H1 (cell line): ENCODE results near the gene FRMD3. TPM values are rescaled to one million over a fixed set of nuclear protein-coding genes. Genes with fewer than 3 reads are reported as not detected.

Experiments
- CTCF ChIA-PET: fragments of 300-600 bp; sonication (Branson Sonifier 250); formaldehyde crosslinking; loops from one replicate; lab custom pipeline; 2021; ENCODE audit not compliant: partially characterized antibody; lab: Charles Lee
- POLR2A ChIA-PET: fragments of 300-600 bp; sonication (Branson Sonifier 250); formaldehyde crosslinking; loops from one replicate; lab custom pipeline; 2021; ENCODE audit warnings: inconsistent platforms; ENCODE audit not compliant: partially characterized antibody; lab: Charles Lee
- DNase-seq, 2 experiments: peaks; one replicate each; pipeline versions ENCODE4 v3.0.0 to v3.0.0-alpha.2; 2010 to 2022; ENCODE audit warnings: low spot score in 2 of 2, low read depth in 1 of 2, mixed read lengths in 1 of 2
- FAIRE-seq: peaks from 2 replicates; lab custom pipeline; 2011; peaks lifted over from hg19 to GRCh38; lab: Jason Lieb, UNC
- H2AFZ ChIP-seq: 2 replicates; pipeline ENCODE4 v1.8.1; 2012; ENCODE audit warnings: low read length, inconsistent platforms
- H2AK5ac ChIP-seq: 2 replicates; pipeline ENCODE4 v1.6.1; 2013; ENCODE audit warnings: low read depth, low read length
- H2BK120ac ChIP-seq: replicated peaks from 2 replicates; pipeline ENCODE3; 2013; ENCODE audit warnings: low read depth, low read length, inconsistent platforms
- H2BK12ac ChIP-seq: 2 replicates; pipeline ENCODE4 v1.6.1; 2013; ENCODE audit warnings: low read depth, low read length
- H2BK15ac ChIP-seq: 2 replicates; pipeline ENCODE4 v1.6.1; 2013; ENCODE audit warnings: low read length
- H2BK20ac ChIP-seq: 2 replicates; pipeline ENCODE4 v1.6.1; 2013; ENCODE audit warnings: low read length
- H2BK5ac ChIP-seq: 2 replicates; pipeline ENCODE4 v1.6.1; 2013; ENCODE audit warnings: low read depth, low read length
- H3K14ac ChIP-seq: 2 replicates; pipeline ENCODE4 v1.6.1; 2013; ENCODE audit warnings: inconsistent platforms; ENCODE audit not compliant: insufficient read length
- H3K18ac ChIP-seq: 2 replicates; pipeline ENCODE4 v1.6.1; 2013; ENCODE audit warnings: low read length; ENCODE audit errors: extremely low read depth
- H3K23ac ChIP-seq: 2 replicates; pipeline ENCODE4 v1.6.1; 2013; ENCODE audit warnings: inconsistent platforms; ENCODE audit not compliant: insufficient read length
- H3K23me2 ChIP-seq: 2 replicates; pipeline ENCODE4 v1.6.1; 2013; ENCODE audit warnings: low read depth, low read length
- H3K27ac ChIP-seq: 2 replicates; pipeline ENCODE4 v1.6.1; 2011; ENCODE audit warnings: low read depth, low read length, inconsistent platforms
- H3K27me3 ChIP-seq, 4 experiments: replicated peaks in 1 of 4; 1 replicate in 1 of 4; 2 replicates in 3 of 4; pipeline versions ENCODE4 v1.6.1 to v1.8.1; 2011 to 2013; ENCODE audit warnings: low read length in 3 of 4, mild to moderate bottlenecking in 3 of 4, inconsistent platforms in 2 of 4, mixed read lengths in 2 of 4, moderate library complexity in 1 of 4; ENCODE audit not compliant: control insufficient read depth in 3 of 4, insufficient read depth in 3 of 4; ENCODE audit errors: extremely low read depth in 1 of 4
- H3K36me3 ChIP-seq, 4 experiments: 2 replicates each; pipeline versions ENCODE4 v1.6.1 to v1.8.1; 2011 to 2013; ENCODE audit warnings: mild to moderate bottlenecking in 4 of 4, low read length in 3 of 4, moderate library complexity in 2 of 4, control low read depth in 1 of 4, inconsistent platforms in 1 of 4; ENCODE audit not compliant: insufficient read depth in 4 of 4, control insufficient read depth in 2 of 4
- H3K4ac ChIP-seq: replicated peaks from 2 replicates; pipeline ENCODE3; 2013; ENCODE audit warnings: low read length, low read depth, mixed read lengths, inconsistent platforms; ENCODE audit not compliant: insufficient read length
- H3K4me1 ChIP-seq, 4 experiments: replicated peaks in 1 of 4; 1 replicate in 1 of 4; 2 replicates in 3 of 4; pipeline versions ENCODE4 v1.6.1 to v1.8.1; 2011 to 2013; ENCODE audit warnings: low read length in 3 of 4, inconsistent platforms in 2 of 4, mixed read lengths in 1 of 4; ENCODE audit not compliant: insufficient read depth in 4 of 4, control insufficient read depth in 3 of 4
- H3K4me2 ChIP-seq, 2 experiments: 2 replicates each; pipeline versions ENCODE4 v1.6.1 to v1.8.1; 2011 to 2013; ENCODE audit warnings: low read depth in 2 of 2, low read length in 2 of 2, control low read depth in 1 of 2, inconsistent platforms in 1 of 2, mild to moderate bottlenecking in 1 of 2; ENCODE audit not compliant: insufficient read depth in 1 of 2
- H3K4me3 ChIP-seq, 4 experiments: fragments of 200-600, 300-600 bp in 1 of 4; sonication (generic), shearing (Covaris generic), sonication (Bioruptor Twin) in 1 of 4; 2 replicates each; pipeline versions ENCODE4 v1.5.1 to v1.8.1; 2011 to 2016; ENCODE audit warnings: low read length in 4 of 4, low read depth in 3 of 4, control low read depth in 2 of 4, inconsistent platforms in 2 of 4, mild to moderate bottlenecking in 2 of 4, mixed read lengths in 1 of 4, moderate library complexity in 1 of 4; ENCODE audit not compliant: insufficient read depth in 2 of 4; ENCODE audit errors: extremely low read depth in 1 of 4
- H3K56ac ChIP-seq: replicated peaks from 2 replicates; pipeline ENCODE3; 2013; ENCODE audit warnings: low read depth, mild to moderate bottlenecking, mixed read lengths, low read length, inconsistent platforms; ENCODE audit not compliant: insufficient read length
- H3K79me1 ChIP-seq: 2 replicates; pipeline ENCODE4 v1.6.1; 2013; ENCODE audit warnings: low read depth, low read length, control low read depth
- H3K79me2 ChIP-seq, 2 experiments: 2 replicates each; pipeline versions ENCODE4 v1.6.1 to v1.8.1; 2012 to 2013; ENCODE audit warnings: low read length in 2 of 2, mild to moderate bottlenecking in 2 of 2, inconsistent platforms in 1 of 2; ENCODE audit not compliant: insufficient read depth in 2 of 2, control insufficient read depth in 1 of 2
- H3K9ac ChIP-seq, 4 experiments: replicated peaks in 1 of 4; 1 replicate in 1 of 4; 2 replicates in 3 of 4; pipeline versions ENCODE4 v1.6.1 to v1.8.1; 2011 to 2013; ENCODE audit warnings: low read depth in 3 of 4, low read length in 3 of 4, control low read depth in 2 of 4, mild to moderate bottlenecking in 2 of 4, moderate library complexity in 2 of 4, inconsistent platforms in 1 of 4; ENCODE audit errors: extremely low read depth in 1 of 4
- H3K9me3 ChIP-seq, 2 experiments: 2 replicates each; pipeline versions ENCODE4 v1.6.1 to v1.8.1; 2012 to 2013; ENCODE audit warnings: mild to moderate bottlenecking in 2 of 2, moderate library complexity in 2 of 2, control low read depth in 1 of 2, inconsistent platforms in 1 of 2, low read depth in 1 of 2, low read length in 1 of 2, mixed read lengths in 1 of 2; ENCODE audit not compliant: insufficient read depth in 2 of 2
- H4K20me1 ChIP-seq, 2 experiments: replicated peaks in 1 of 2; 2 replicates each; pipeline versions ENCODE3 to v1.8.1; 2011 to 2013; ENCODE audit warnings: inconsistent platforms in 2 of 2, low read length in 2 of 2, mild to moderate bottlenecking in 1 of 2; ENCODE audit not compliant: insufficient read depth in 2 of 2, control insufficient read depth in 1 of 2
- H4K5ac ChIP-seq: 2 replicates; pipeline ENCODE4 v1.6.1; 2013; ENCODE audit warnings: low read length, low read depth, mixed read lengths, inconsistent platforms; ENCODE audit not compliant: insufficient read length
- H4K8ac ChIP-seq: 2 replicates; pipeline ENCODE4 v1.8.0; 2013; ENCODE audit warnings: mild to moderate bottlenecking, moderate library complexity, low read length, inconsistent platforms; ENCODE audit not compliant: insufficient read depth; ENCODE audit errors: extremely low read depth
- H4K91ac ChIP-seq: replicated peaks from 2 replicates; pipeline ENCODE3; 2013; ENCODE audit warnings: low read length, mixed read lengths, inconsistent platforms; ENCODE audit not compliant: insufficient read length
- ASH2L ChIP-seq: fragments of 200-600, 300-600 bp; sonication (generic); IDR thresholded peaks from one replicate; pipeline ENCODE4 v1.7.1; 2017; ENCODE audit warnings: low read length
- BCL11A ChIP-seq, 2 experiments: IDR thresholded peaks; one replicate each; pipeline ENCODE4 v1.6.1; 2011; ENCODE audit warnings: low read depth in 2 of 2, low read length in 2 of 2, mild to moderate bottlenecking in 2 of 2
- GABPA ChIP-seq: IDR thresholded peaks from 2 replicates; pipeline ENCODE4 v1.6.1; 2011; ENCODE audit warnings: mild to moderate bottlenecking, low read length, moderate library complexity, borderline replicate concordance; ENCODE audit not compliant: insufficient read depth
- KDM1A ChIP-seq: fragments of 200-600, 300-600 bp; sonication (generic); IDR thresholded peaks from 2 replicates; pipeline ENCODE4 v1.7.1; 2016; ENCODE audit warnings: mild to moderate bottlenecking, low read length, borderline replicate concordance
- KDM4A ChIP-seq: IDR thresholded peaks from one replicate; pipeline ENCODE4 v1.7.1; 2012; ENCODE audit warnings: low read depth, mild to moderate bottlenecking, moderate library complexity, low read length, inconsistent platforms; ENCODE audit not compliant: severe bottlenecking
- RXRA ChIP-seq: IDR thresholded peaks from 2 replicates; pipeline ENCODE4 v1.6.1; 2011; ENCODE audit warnings: low read depth, mild to moderate bottlenecking, low read length, moderate library complexity; ENCODE audit not compliant: insufficient read depth
- SAP30 ChIP-seq: fragments of 300-600 bp; sonication (generic); IDR thresholded peaks from 2 replicates; pipeline ENCODE4 v1.7.1; 2012; ENCODE audit warnings: low read length, moderate library complexity, mild to moderate bottlenecking, inconsistent platforms; ENCODE audit not compliant: insufficient read depth, insufficient replicate concordance
- SP1 ChIP-seq: IDR thresholded peaks from 2 replicates; pipeline ENCODE4 v1.6.1; 2011; ENCODE audit warnings: low read depth, low read length
- SP4 ChIP-seq: IDR thresholded peaks from 2 replicates; pipeline ENCODE4 v1.6.1; 2012; ENCODE audit warnings: low read length, inconsistent platforms
- SUZ12 ChIP-seq: fragments of 200-600 bp; sonication (generic); IDR thresholded peaks from 2 replicates; pipeline ENCODE4 v1.6.1; 2012; ENCODE audit warnings: mild to moderate bottlenecking, inconsistent platforms, low read length, moderate library complexity, mixed read lengths
- YY1 ChIP-seq: IDR thresholded peaks from 2 replicates; pipeline ENCODE4 v1.6.1; 2011; ENCODE audit warnings: low read depth, mild to moderate bottlenecking, low read length
- WGBS, 2 experiments: shearing (Covaris generic) in 1 of 2; methylation state at CpG; one replicate each; pipeline versions ENCODE4 v1.1.6 to v1.1.7; 2013 to 2015; ENCODE audit warnings: low lambda C conversion rate in 2 of 2, mixed read lengths in 2 of 2, inconsistent platforms in 1 of 2, low coverage in 1 of 2, missing lambda C conversion rate in 1 of 2; ENCODE audit not compliant: insufficient replicate concordance in 2 of 2, insufficient coverage in 1 of 2, insufficient read length in 1 of 2; ENCODE audit errors: extremely low coverage in 1 of 2, missing lambda C conversion rate in 1 of 2; 5-methylcytosine and 5-hydroxymethylcytosine counted together
- polyA plus RNA-seq, 7 experiments: library from polyadenylated mRNA; depleted of rRNA in 3 of 7; stranded (reverse) in 5 of 7; unstranded in 2 of 7; fragments of >200 nt in 5 of 7; fragments of 200-250 nt in 2 of 7; gene quantifications; 1 replicate in 5 of 7; 2 replicates in 1 of 7; 4 replicates in 1 of 7; pipeline versions ENCODE4 v1.2.1 to v1.2.3, GENCODE V29; 2011 to 2013; ENCODE audit warnings: missing spikeins in 2 of 7, mixed read lengths in 2 of 7
- total RNA-seq: library from RNA; stranded (reverse); fragmentation: NEBNext Ultra II Directional; extraction: Animal tissue kit (Norgen Biotek cat#: 25700); gene quantifications from 2 replicates; pipeline ENCODE4 v1.2.1, GENCODE V29; 2021

FRMD3 gene
- total and polyA plus RNA-seq, 2 of the 8 experiments (the other 6 are each of a cell fraction or from before 2014, with no cell fraction given): 0.15 to 1.4 TPM

DNA sequence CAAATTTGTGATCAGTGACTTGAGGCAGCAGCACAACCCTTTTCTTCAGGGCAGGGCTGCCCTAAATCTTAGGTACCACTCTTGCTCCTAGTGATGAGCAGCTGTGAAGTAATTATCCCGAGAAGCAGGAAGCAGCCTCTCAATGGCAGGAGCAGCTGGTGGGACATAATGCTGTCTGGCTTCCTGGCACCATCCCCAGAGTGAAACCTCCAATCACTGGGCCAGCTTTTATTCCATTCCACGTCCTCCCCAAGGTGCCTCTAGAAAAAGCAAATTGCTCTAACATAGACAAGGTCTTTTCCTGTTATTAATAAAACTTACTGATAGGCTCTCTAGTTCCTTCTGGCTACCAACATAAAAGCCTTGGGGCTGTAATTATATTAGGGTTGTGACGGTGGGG lies 154.0 kb downstream of the FRMD3 start:
- FAIRE-seq: no peak
- POLR2A ChIA-PET: interaction anchor here (0.6 kb wide), 1 partner anchor 595 kb away, joined by 3 read pairs; no protein-coding TSS in a partner anchor
- Histone ChIP-seq H4K8ac (no peak overlapping the region), H3K36me3 (no peaks in the 10 kb centered on the region), H3K27me3 (no peaks in the 10 kb centered on the region), H2BK15ac (no peak overlapping the region), H2AK5ac (no peak overlapping the region), H3K9ac (no peak overlapping the region), H3K79me1 (no peaks in the 10 kb centered on the region), H3K27ac (no peak overlapping the region), H3K79me2 (no peaks in the 10 kb centered on the region), H3K4me2 (no peak overlapping the region), H2BK5ac (no peak overlapping the region), H4K91ac (no peak overlapping the region), H2BK20ac (no peak overlapping the region), H3K9me3 (0 out of 4 replicates have a peak, but pooled peaks cover 0 to 5% of the 10 kb centered on the region in 2 experiments), H3K4ac (no peak overlapping the region), H3K23me2 (no peaks in the 10 kb centered on the region), H2BK12ac (no peak overlapping the region), H4K5ac (no peak overlapping the region), H3K56ac (no peak overlapping the region), H2AFZ (no peak overlapping the region), H3K14ac (no peak overlapping the region), H3K18ac (no peak overlapping the region), H3K23ac (no peak overlapping the region), H4K20me1 (no peaks in the 10 kb centered on the region), H3K4me1 (no peaks in the 10 kb centered on the region), H2BK120ac (no peak overlapping the region), H3K4me3 (no peak overlapping the region)
- no peak for DNase-seq
- TF ChIP-seq KDM1A: no peak
- TF ChIP-seq SP4: no peak
- no peak for TF ChIP-seq SP1
- TF ChIP-seq ASH2L: no peak
- TF ChIP-seq SAP30: no peak
- TF ChIP-seq KDM4A: no peak
- TF ChIP-seq GABPA: no peak
- TF ChIP-seq RXRA: no peak
- no peak for TF ChIP-seq BCL11A (IDR thresholded peaks at IDR 0.05; ENCODE audit: low read depth in 2 of 2, low read length in 2 of 2)
- TF ChIP-seq SUZ12: no peak
- no peak for TF ChIP-seq YY1
- CTCF ChIA-PET: interaction anchor here (0.7 kb wide), 1 partner anchor 17 kb away, joined by 3 read pairs; no protein-coding TSS in a partner anchor
- 82% methylated on average over 3 of the region's 3 CpGs; no CpG with 5 or more reads in 1 of the 2 experiments for WGBS, 2 experiments
